Esophagus squamous epithelium (tissue), 4 donors: ENCODE measurements around the gene RECK.

Experiments used
- CTCF ChIP-seq, 6 experiments: fragments of 450-650 bp in 4 of 6; fragments of 200-600 bp in 2 of 6; sonication (generic) in 2 of 6; IDR thresholded peaks; one replicate each; pipeline ENCODE4 v1.5.1; 2016 to 2019; ENCODE audit warnings: antibody characterized with exemption in 6 of 6, mild to moderate bottlenecking in 4 of 6, moderate library complexity in 4 of 6
- POLR2A ChIP-seq, 4 donors: fragments of 450-650 bp; IDR thresholded peaks; one replicate each; pipeline ENCODE4 v1.6.1; 2017; ENCODE audit warnings: antibody characterized with exemption in 4 of 4, mild to moderate bottlenecking in 4 of 4, moderate library complexity in 3 of 4

GRCh38 chr9:36102742-36103495 lies 66.2 kb downstream of the RECK start:
- TF ChIP-seq CTCF (IDR thresholded peaks at IDR 0.05) (peak; percentile 71 to 85 (median 82)), POLR2A (IDR thresholded peaks at IDR 0.05) (no peak)
